GM12878 (cell line): ENCODE results near the gene TMEM47. TPM values are rescaled to one million over a fixed set of nuclear protein-coding genes. Genes with fewer than 3 reads are reported as not detected.

Source experiments
- ATAC-seq: fragments of 200-7000 bp; cut with Tn5 transposase; 3 replicates; pipeline ENCODE4 v1.9.1; 2020; ENCODE audit warnings: mild to moderate bottlenecking, moderate library complexity
- BruUV-seq: library from RNA; stranded (reverse); fragments of 400-500 nt; replicated peaks from 2 replicates; lab custom pipeline; 2021; lab: Mats Ljungman, UMichigan
- CTCF ChIA-PET: fragments of 300-600 bp; sonication (Branson Sonifier 250); formaldehyde crosslinking; extraction: SDS; loops from one replicate; lab custom pipeline; 2021; ENCODE audit warnings: inconsistent platforms; lab: Yijun Ruan, JAX
- POLR2A ChIA-PET: fragments of 350-600 bp; formaldehyde crosslinking; extraction: SDS; loops from one replicate; lab custom pipeline; 2021; ENCODE audit warnings: inconsistent platforms; lab: Charles Lee
- RAD21 ChIA-PET: fragments of 300-600 bp; sonication (Branson Sonifier 250); formaldehyde crosslinking; loops from one replicate; lab custom pipeline; 2023; ENCODE audit warnings: antibody characterized with exemption; ENCODE audit not compliant: unreplicated experiment; lab: Charles Lee
- SMC1A ChIA-PET: fragments of 300-600 bp; sonication (Branson Sonifier 250); formaldehyde crosslinking; loops from one replicate; lab custom pipeline; 2023; ENCODE audit not compliant: unreplicated experiment, uncharacterized antibody; lab: Charles Lee
- DNase-seq: peaks from one replicate; pipeline ENCODE4 v3.0.0-alpha.2; 2011; ENCODE audit warnings: low read depth, low spot score
- FAIRE-seq: peaks from 3 replicates; lab custom pipeline; 2011; peaks lifted over from hg19 to GRCh38; lab: Jason Lieb, UNC
- H2AFZ ChIP-seq: 2 replicates; pipeline ENCODE4 v1.6.0; 2011; ENCODE audit warnings: low read depth, low read length, control low read depth; ENCODE audit not compliant: control insufficient read depth
- H3K27ac ChIP-seq: 2 replicates; pipeline ENCODE4 v1.5.1; 2011; ENCODE audit warnings: control low read depth; ENCODE audit not compliant: control insufficient read depth, insufficient read depth
- H3K27me3 ChIP-seq, 2 experiments: replicated peaks in 1 of 2; 2 replicates each; pipeline versions ENCODE4 v1.6.0 to v1.6.1; 2011; ENCODE audit warnings: low read length in 1 of 2; ENCODE audit not compliant: control insufficient read depth in 2 of 2, insufficient read depth in 2 of 2
- H3K36me3 ChIP-seq, 2 experiments: 2 replicates each; pipeline ENCODE4 v1.5.1; 2011; ENCODE audit warnings: low read length in 1 of 2; ENCODE audit not compliant: control insufficient read depth in 2 of 2, insufficient read depth in 2 of 2
- H3K4me1 ChIP-seq: 2 replicates; pipeline ENCODE4 v1.6.1; 2011; ENCODE audit warnings: mild to moderate bottlenecking, low read length, moderate library complexity, mixed read lengths; ENCODE audit not compliant: control insufficient read depth, insufficient read depth
- H3K4me2 ChIP-seq: 2 replicates; pipeline ENCODE4 v1.6.0; 2011; ENCODE audit warnings: control low read depth; ENCODE audit not compliant: control insufficient read depth, insufficient read depth
- H3K4me3 ChIP-seq: fragments of 200-600 bp; sonication (generic); 2 replicates; pipeline ENCODE4 v1.5.1; 2016
- H3K79me2 ChIP-seq: 2 replicates; pipeline ENCODE4 v1.6.0; 2011; ENCODE audit warnings: low read length; ENCODE audit not compliant: control insufficient read depth, insufficient read depth
- H3K9ac ChIP-seq: 2 replicates; pipeline ENCODE4 v1.8.0; 2011; ENCODE audit warnings: low read length, control low read depth, mixed read lengths; ENCODE audit not compliant: control insufficient read depth, insufficient read depth
- H3K9me3 ChIP-seq: replicated peaks from 3 replicates; pipeline ENCODE4 v1.5.1; 2011; ENCODE audit warnings: mild to moderate bottlenecking, low read length; ENCODE audit not compliant: control insufficient read depth, insufficient read depth
- H4K20me1 ChIP-seq: 2 replicates; pipeline ENCODE4 v1.6.0; 2011; ENCODE audit not compliant: control insufficient read depth, insufficient read depth
- FOXM1 ChIP-seq: IDR thresholded peaks from 2 replicates; pipeline ENCODE4 v1.6.1; 2012; ENCODE audit warnings: low read depth, mild to moderate bottlenecking, inconsistent platforms, low read length, moderate library complexity
- IKZF1 ChIP-seq: fragments of 450-650 bp; conservative IDR thresholded peaks from 2 replicates; pipeline ENCODE4 v1.6.1; 2017; ENCODE audit warnings: antibody characterized with exemption, mild to moderate bottlenecking
- NKRF ChIP-seq: fragments of 450-650 bp; conservative IDR thresholded peaks from 2 replicates; pipeline ENCODE4 v1.6.1; 2017; ENCODE audit warnings: mild to moderate bottlenecking, moderate library complexity
- SMARCA5 ChIP-seq: fragments of 450-650 bp; IDR thresholded peaks from 2 replicates; pipeline ENCODE4 v1.6.1; 2017; ENCODE audit warnings: mild to moderate bottlenecking
- SREBF2 ChIP-seq: IDR thresholded peaks from 2 replicates; pipeline ENCODE4 v1.6.1; 2012; ENCODE audit warnings: mild to moderate bottlenecking, low read length
- WGBS: methylation state at CpG from one replicate; pipeline ENCODE4 v1.1.6; 2016; ENCODE audit warnings: low lambda C conversion rate; ENCODE audit not compliant: insufficient replicate concordance, insufficient coverage; ENCODE audit errors: missing lambda C conversion rate; 5-methylcytosine and 5-hydroxymethylcytosine counted together
- in situ Hi-C: fragments of 300-500 bp; cut with MboI; formaldehyde crosslinking; loops from 9 replicates; pipeline ENCODE4 v1.14.3; 2018; ENCODE audit warnings: mixed read lengths
- intact Hi-C: fragments of 100-400 bp; cut with micrococcal nuclease; formaldehyde crosslinking; loops from one replicate; pipeline ENCODE4 v1.14.2; 2022; ENCODE audit not compliant: unreplicated experiment
- polyA plus RNA-seq, 11 experiments: library from polyadenylated mRNA; depleted of rRNA in 4 of 11; unstranded in 6 of 11; stranded (reverse) in 5 of 11; fragments of >200 nt; fragmentation: Nextera tagmentation in 4 of 11; fragmentation: Illumina TruSeq in 1 of 11; extraction: Ambion mirVana in 4 of 11; extraction: Trizol in 1 of 11; gene quantifications; 1 replicate in 1 of 11; 2 replicates in 10 of 11; pipeline versions ENCODE4 v1.2.1 to v1.2.3, GENCODE V29; 2011 to 2016; ENCODE audit warnings: inconsistent platforms in 2 of 11, missing spikeins in 2 of 11, low read depth in 1 of 11
- total RNA-seq, 4 experiments: library from RNA; depleted of rRNA in 3 of 4; stranded (reverse); fragments of >200 nt in 3 of 4; fragmentation: Illumina TruSeq in 1 of 4; extraction: Trizol in 1 of 4; gene quantifications; 2 replicates each; pipeline versions ENCODE4 v1.2.1 to v1.2.3, GENCODE V29; 2013 to 2021
- TF ChIP-seq, protein P1 (sequence below): IDR thresholded peaks from 2 replicates; pipeline ENCODE4 v1.6.1; 2011; ENCODE audit warnings: low read depth, low read length, improper control_type of control experiment, borderline replicate concordance

The TMEM47 gene
- total and polyA plus RNA-seq, 10 of the 15 experiments (the other 5 are each of a cell fraction or from before 2014, with no cell fraction given), result 0.04 to 0.10 (median 0.09) TPM; not detected in 7

DNA sequence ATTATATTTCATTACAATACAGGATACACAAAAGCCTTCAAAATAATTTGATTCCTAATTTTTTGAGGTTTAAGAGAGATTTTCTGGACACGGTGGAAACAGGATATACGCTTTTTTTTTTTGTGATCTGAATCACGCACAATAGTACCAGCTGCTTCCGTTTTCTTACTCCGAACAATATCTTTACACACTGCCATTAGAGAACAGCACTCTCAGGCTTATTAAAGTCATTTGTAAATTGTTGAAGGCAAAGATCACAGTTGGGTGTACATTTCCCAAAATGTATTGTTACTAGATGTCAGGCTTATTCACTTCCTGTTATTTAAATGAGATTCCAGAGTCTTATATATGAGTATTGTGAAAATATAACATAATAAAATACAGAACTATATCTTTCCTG lies 71.5 kb downstream of the TMEM47 start:
- FAIRE-seq, result no peak
- TF ChIP-seq IKZF1 (no peak), SMARCA5 (no peak), FOXM1 (no peak), NKRF (no peak), SREBF2 (no peak)
- TF ChIP-seq, protein P1, sequence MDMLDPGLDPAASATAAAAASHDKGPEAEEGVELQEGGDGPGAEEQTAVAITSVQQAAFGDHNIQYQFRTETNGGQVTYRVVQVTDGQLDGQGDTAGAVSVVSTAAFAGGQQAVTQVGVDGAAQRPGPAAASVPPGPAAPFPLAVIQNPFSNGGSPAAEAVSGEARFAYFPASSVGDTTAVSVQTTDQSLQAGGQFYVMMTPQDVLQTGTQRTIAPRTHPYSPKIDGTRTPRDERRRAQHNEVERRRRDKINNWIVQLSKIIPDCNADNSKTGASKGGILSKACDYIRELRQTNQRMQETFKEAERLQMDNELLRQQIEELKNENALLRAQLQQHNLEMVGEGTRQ, result no peak
- in situ Hi-C loops, result no loop called here
- ChIA-PET POLR2A (no interaction called here), CTCF (no interaction called here), SMC1A (no interaction called here), RAD21 (no interaction called here)
- Histone ChIP-seq H2AFZ (no peak overlapping the region), H3K9me3 (no peaks in the 10 kb centered on the region), H3K79me2 (no peaks in the 10 kb centered on the region), H3K36me3 (no peaks in the 10 kb centered on the region), H3K4me1 (no peaks in the 10 kb centered on the region), H3K9ac (no peak overlapping the region), H3K4me2 (no peak overlapping the region), H3K27ac (no peak overlapping the region), H4K20me1 (no peaks in the 10 kb centered on the region), H3K4me3 (no peak overlapping the region), H3K27me3 (no peaks in the 10 kb centered on the region)
- 44% methylated on average over 5 of the region's 5 CpGs for WGBS
- no peak for ATAC-seq
- DNase-seq, result no peak
- intact Hi-C loops, result no loop called here
- BruUV-seq, result no TSS peak
